CD14-positive monocyte (primary cell): Measurements from ENCODE around the gene SUSD6. TPM values are rescaled to one million over a fixed set of nuclear protein-coding genes. Genes with fewer than 3 reads are reported as not detected.

Experiments
- DNase-seq, 3 donors: peaks; one replicate each; pipeline ENCODE4 v3.0.0-alpha.2; 2011 to 2022
- H2AFZ ChIP-seq: 2 replicates; pipeline ENCODE4 v1.6.0; 2012; ENCODE audit warnings: mild to moderate bottlenecking, low read depth, low read length, inconsistent platforms; ENCODE audit not compliant: insufficient read depth, poor library complexity, severe bottlenecking
- H3K27ac ChIP-seq, 2 donors: 1 replicate in 1 of 2; 2 replicates in 1 of 2; pipeline ENCODE4 v1.5.1; 2012 to 2013; ENCODE audit warnings: low read length in 2 of 2, control low read depth in 1 of 2, inconsistent platforms in 1 of 2, low read depth in 1 of 2, mild to moderate bottlenecking in 1 of 2
- H3K27me3 ChIP-seq, 2 donors: one replicate each; pipeline versions ENCODE4 v1.6.0 to v1.6.1; 2011 to 2013; ENCODE audit warnings: low read length in 2 of 2; ENCODE audit not compliant: control insufficient read depth in 2 of 2, insufficient read depth in 2 of 2
- H3K36me3 ChIP-seq, 2 donors: replicated peaks in 1 of 2; 1 replicate in 1 of 2; 2 replicates in 1 of 2; pipeline versions ENCODE4 v1.5.1 to v1.6.1; 2012 to 2013; ENCODE audit warnings: low read length in 2 of 2, control low read depth in 1 of 2, inconsistent platforms in 1 of 2, mild to moderate bottlenecking in 1 of 2; ENCODE audit not compliant: insufficient read depth in 2 of 2, control insufficient read depth in 1 of 2
- H3K4me1 ChIP-seq, 2 donors: 1 replicate in 1 of 2; 2 replicates in 1 of 2; pipeline versions ENCODE4 v1.5.1 to v1.6.1; 2012 to 2013; ENCODE audit warnings: low read length in 2 of 2, control low read depth in 1 of 2, inconsistent platforms in 1 of 2, mild to moderate bottlenecking in 1 of 2, moderate library complexity in 1 of 2; ENCODE audit not compliant: insufficient read depth in 2 of 2, control insufficient read depth in 1 of 2
- H3K4me2 ChIP-seq: replicated peaks from 2 replicates; pipeline ENCODE3; 2012; ENCODE audit warnings: low read length, moderate library complexity, mild to moderate bottlenecking; ENCODE audit not compliant: poor library complexity, severe bottlenecking; ENCODE audit errors: extremely low read depth
- H3K4me3 ChIP-seq, 3 experiments: fragments of 200-600 bp in 1 of 3; sonication (generic) in 1 of 3; replicated peaks in 1 of 3; 1 replicate in 2 of 3; 2 replicates in 1 of 3; pipeline ENCODE4 v1.5.1; 2011 to 2013; ENCODE audit warnings: low read length in 3 of 3, mild to moderate bottlenecking in 3 of 3, control low read depth in 2 of 3, low read depth in 2 of 3, inconsistent platforms in 1 of 3, moderate library complexity in 1 of 3
- H3K79me2 ChIP-seq: 2 replicates; pipeline ENCODE4 v1.6.0; 2012; ENCODE audit warnings: mild to moderate bottlenecking, control low read depth, inconsistent platforms, low read length, moderate library complexity; ENCODE audit not compliant: insufficient read depth
- H3K9ac ChIP-seq: 2 replicates; pipeline ENCODE4 v1.6.0; 2017; ENCODE audit warnings: low read length, mild to moderate bottlenecking; ENCODE audit not compliant: insufficient read depth, poor library complexity, severe bottlenecking
- H3K9me3 ChIP-seq, 2 donors: replicated peaks in 1 of 2; 1 replicate in 1 of 2; 2 replicates in 1 of 2; pipeline versions ENCODE4 v1.5.1 to v1.6.1; 2012 to 2013; ENCODE audit warnings: low read length in 2 of 2, control low read depth in 1 of 2; ENCODE audit not compliant: control insufficient read depth in 1 of 2, insufficient read depth in 1 of 2
- H4K20me1 ChIP-seq: 2 replicates; pipeline ENCODE4 v1.6.0; 2012; ENCODE audit warnings: mild to moderate bottlenecking, low read length, control low read depth, moderate library complexity; ENCODE audit not compliant: insufficient read depth
- H3K27ac Mint-ChIP-seq, 7 donors: one replicate each; pipeline ENCODE4 v1.8.0; 2020; ENCODE audit warnings: mild to moderate bottlenecking in 7 of 7, mixed read lengths in 7 of 7, moderate library complexity in 6 of 7, inconsistent platforms in 2 of 7
- H3K27me3 Mint-ChIP-seq, 3 donors: one replicate each; pipeline ENCODE4 v1.8.0; 2021 to 2022; ENCODE audit warnings: low read depth in 3 of 3, mild to moderate bottlenecking in 3 of 3, mixed read lengths in 3 of 3, moderate library complexity in 3 of 3, inconsistent platforms in 1 of 3
- H3K36me3 Mint-ChIP-seq, 2 donors: one replicate each; pipeline ENCODE4 v1.8.0; 2020; ENCODE audit warnings: mixed read lengths in 2 of 2, inconsistent platforms in 1 of 2, mild to moderate bottlenecking in 1 of 2
- H3K4me1 Mint-ChIP-seq: one replicate; pipeline ENCODE4 v1.8.0; 2020; ENCODE audit warnings: mild to moderate bottlenecking, mixed read lengths
- H3K4me3 Mint-ChIP-seq, 2 donors: one replicate each; pipeline ENCODE4 v1.8.0; 2020; ENCODE audit warnings: mild to moderate bottlenecking in 2 of 2, mixed read lengths in 2 of 2, moderate library complexity in 1 of 2
- H3K9me3 Mint-ChIP-seq, 7 donors: one replicate each; pipeline ENCODE4 v1.8.0; 2020 to 2022; ENCODE audit warnings: mixed read lengths in 7 of 7, mild to moderate bottlenecking in 6 of 7, moderate library complexity in 6 of 7, inconsistent platforms in 2 of 7
- CTCF ChIP-seq: fragments of 200-600 bp; IDR thresholded peaks from one replicate; pipeline ENCODE4 v1.8.0; 2022; ENCODE audit warnings: antibody characterized with exemption, mild to moderate bottlenecking
- WGBS: methylation state at CpG from one replicate; pipeline ENCODE4 v1.1.5; 2013; ENCODE audit warnings: missing lambda C conversion rate; ENCODE audit not compliant: insufficient coverage; 5-methylcytosine and 5-hydroxymethylcytosine counted together
- intact Hi-C, 2 donors: fragments of 100-400 bp; cut with micrococcal nuclease; formaldehyde crosslinking; loops; one replicate each; pipeline versions ENCODE4 v1.15.0 to v1.15.1; 2023
- polyA plus RNA-seq, 3 donors: library from polyadenylated mRNA; depleted of rRNA in 1 of 3; unstranded in 2 of 3; stranded (reverse) in 1 of 3; fragments of 300-500 nt in 2 of 3; fragments of >200 nt in 1 of 3; fragmentation: Illumina TruSeq in 2 of 3; gene quantifications; 1 replicate in 2 of 3; 2 replicates in 1 of 3; pipeline ENCODE4 v1.2.3, GENCODE V29; 2012 to 2021

SUSD6 gene
- polyA plus RNA-seq, 3 donors, result 17.3 to 81.8 (median 30.1) TPM

- H3K27me3 Mint-ChIP-seq, result no peaks in the 10 kb centered on the region
- DNase-seq, result peak in 1 of 3 donors; percentile 61
- Histone ChIP-seq H3K36me3 (peaks cover 0 to 35% of the 10 kb centered on the region in 2 donors), H3K9ac (no peak overlapping the region), H3K4me1 (peaks cover 48 to 54% of the 10 kb centered on the region in 2 donors), H3K4me2 (no peak overlapping the region), H3K4me3 (no peak overlapping the region), H3K9me3 (no peaks in the 10 kb centered on the region), H3K27ac (peak overlapping the region in 1 of 2 donors; percentile 59), H3K79me2 (peaks cover 98% of the 10 kb centered on the region), H4K20me1 (peaks cover 100% of the 10 kb centered on the region), H3K27me3 (no peaks in the 10 kb centered on the region), H2AFZ (no peak overlapping the region)
- intact Hi-C loops, result no loop called here
- H3K4me1 Mint-ChIP-seq, result peaks cover 86% of the 10 kb centered on the region
- H3K27ac Mint-ChIP-seq, result peak overlapping the region; percentile 36 to 85 (median 73)
- peaks cover 48 to 67% of the 10 kb centered on the region in 2 donors for H3K36me3 Mint-ChIP-seq
- no peak for TF ChIP-seq CTCF
- H3K9me3 Mint-ChIP-seq, result no peaks in the 10 kb centered on the region
- 50% methylated on average over 2 of the region's 4 CpGs for WGBS
- H3K4me3 Mint-ChIP-seq, result no peak overlapping the region
These were observed 56.5 kb downstream of the SUSD6 start for GRCh38 chr14:69667938-69668335.

GRCh38 chr14:69669375-69669774 lies 58.0 kb downstream of the SUSD6 start:
- Mint-ChIP-seq H3K36me3 (peaks cover 49 to 65% of the 10 kb centered on the region in 2 donors), H3K27me3 (no peaks in the 10 kb centered on the region), H3K9me3 (no peaks in the 10 kb centered on the region), H3K4me1 (peaks cover 87% of the 10 kb centered on the region), H3K4me3 (no peak overlapping the region), H3K27ac (peak overlapping the region in 4 of 7 donors; percentile 16 to 59 (median 40))
- WGBS, result 50% methylated on average over 1 of the region's 2 CpGs
- Histone ChIP-seq H3K36me3 (peaks cover 0 to 38% of the 10 kb centered on the region in 2 donors), H2AFZ (no peak overlapping the region), H3K27me3 (no peaks in the 10 kb centered on the region), H4K20me1 (peaks cover 100% of the 10 kb centered on the region), H3K4me2 (no peak overlapping the region), H3K27ac (peak overlapping the region in 1 of 2 donors; percentile 28), H3K9ac (no peak overlapping the region), H3K79me2 (peaks cover 98% of the 10 kb centered on the region), H3K9me3 (no peaks in the 10 kb centered on the region), H3K4me3 (no peak overlapping the region), H3K4me1 (peaks cover 50 to 54% of the 10 kb centered on the region in 2 donors)
- no peak for TF ChIP-seq CTCF
- intact Hi-C loops, result no loop called here
- DNase-seq, result no peak
